Measurements from ENCODE around the gene MOSPD2. TPM values are rescaled to one million over a fixed set of nuclear protein-coding genes. Genes with fewer than 3 reads are reported as not detected.

Gene MOSPD2
- total RNA-seq, 1 experiment from 2014 or later = 6.4 TPM

- H3T11ph ChIP-seq (ENCODE audit: low read length) = no peak overlapping the region
- no peak for DNase-seq
- H2AK5ac ChIP-seq (ENCODE audit: insufficient read length, low read length) = no peak overlapping the region
- H2BK12ac ChIP-seq (ENCODE audit: insufficient read length, low read depth, low read length) = no peak overlapping the region
- no peak overlapping the region for H4K8ac ChIP-seq (replicated peaks; ENCODE audit: insufficient read length, low read depth, low read length)
- H3K27me3 Mint-ChIP-seq (ENCODE audit: low read depth) = no peaks in the 10 kb centered on the region
- H4K5ac ChIP-seq (ENCODE audit: insufficient read length, low read depth, low read length) = no peak overlapping the region
- H3K27me3 ChIP-seq (ENCODE audit: insufficient read depth, low read length) = no peaks in the 10 kb centered on the region
- H3K14ac ChIP-seq (ENCODE audit: insufficient read depth, low read length) = no peak overlapping the region
- no peak overlapping the region for H3K4me3 Mint-ChIP-seq
- H3K79me2 ChIP-seq (ENCODE audit: insufficient read depth, low read length) = no peaks in the 10 kb centered on the region; the same call in 1 of the 2 replicates
- TF ChIP-seq, protein P1, sequence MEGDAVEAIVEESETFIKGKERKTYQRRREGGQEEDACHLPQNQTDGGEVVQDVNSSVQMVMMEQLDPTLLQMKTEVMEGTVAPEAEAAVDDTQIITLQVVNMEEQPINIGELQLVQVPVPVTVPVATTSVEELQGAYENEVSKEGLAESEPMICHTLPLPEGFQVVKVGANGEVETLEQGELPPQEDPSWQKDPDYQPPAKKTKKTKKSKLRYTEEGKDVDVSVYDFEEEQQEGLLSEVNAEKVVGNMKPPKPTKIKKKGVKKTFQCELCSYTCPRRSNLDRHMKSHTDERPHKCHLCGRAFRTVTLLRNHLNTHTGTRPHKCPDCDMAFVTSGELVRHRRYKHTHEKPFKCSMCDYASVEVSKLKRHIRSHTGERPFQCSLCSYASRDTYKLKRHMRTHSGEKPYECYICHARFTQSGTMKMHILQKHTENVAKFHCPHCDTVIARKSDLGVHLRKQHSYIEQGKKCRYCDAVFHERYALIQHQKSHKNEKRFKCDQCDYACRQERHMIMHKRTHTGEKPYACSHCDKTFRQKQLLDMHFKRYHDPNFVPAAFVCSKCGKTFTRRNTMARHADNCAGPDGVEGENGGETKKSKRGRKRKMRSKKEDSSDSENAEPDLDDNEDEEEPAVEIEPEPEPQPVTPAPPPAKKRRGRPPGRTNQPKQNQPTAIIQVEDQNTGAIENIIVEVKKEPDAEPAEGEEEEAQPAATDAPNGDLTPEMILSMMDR (conservative IDR thresholded peaks at IDR 0.05) = no peak
- no peaks in the 10 kb centered on the region for H3K4me1 ChIP-seq (ENCODE audit: insufficient read depth, low read length)
- H4K91ac ChIP-seq (ENCODE audit: insufficient read length, low read depth, low read length) = no peak overlapping the region
- H3K79me1 ChIP-seq (ENCODE audit: insufficient read depth, low read depth, low read length, poor library complexity, severe bottlenecking) = no peaks in the 10 kb centered on the region
- no peaks in the 10 kb centered on the region for H4K20me1 ChIP-seq (ENCODE audit: control insufficient read depth, insufficient read depth, insufficient read length)
- no peak overlapping the region for H3K27ac Mint-ChIP-seq
- H3K4me2 ChIP-seq (ENCODE audit: insufficient read depth, insufficient read length, low read length) = no peak overlapping the region
- WGBS (ENCODE audit: extremely low coverage, insufficient read length, low lambda C conversion rate) = no CpG with 5 or more reads among the region's 1 CpG
- H3K4me1 Mint-ChIP-seq = peaks cover 2 to 5% of the 10 kb centered on the region in 2 experiments; a peak in 3 of 4 replicates
- H2BK5ac ChIP-seq (ENCODE audit: insufficient read length, low read length) = no peak overlapping the region
- H3K9ac ChIP-seq (ENCODE audit: extremely low read depth, insufficient read length, low read length) = no peak overlapping the region
- H3K9me3 Mint-ChIP-seq = peaks cover 56 to 59% of the 10 kb centered on the region in 2 experiments
- no peak overlapping the region for H2BK15ac ChIP-seq (ENCODE audit: low read depth, low read length)
- no peak overlapping the region for H2BK20ac ChIP-seq (ENCODE audit: low read depth, low read length, poor library complexity, severe bottlenecking)
- H3K23me2 ChIP-seq (ENCODE audit: insufficient read length, low read depth, low read length, poor library complexity, severe bottlenecking) = no peaks in the 10 kb centered on the region
- H2BK120ac ChIP-seq (ENCODE audit: low read depth, low read length, poor library complexity, severe bottlenecking) = no peak overlapping the region
- no peak overlapping the region for H2AFZ ChIP-seq (ENCODE audit: low read length)
- no peaks in the 10 kb centered on the region for H3K9me3 ChIP-seq (ENCODE audit: control insufficient read depth, low read depth, low read length)
- H3K56ac ChIP-seq (ENCODE audit: insufficient read length, low read depth, low read length) = no peak overlapping the region
- H3K36me3 Mint-ChIP-seq (ENCODE audit: insufficient read depth in 1 of 3, low read depth in 3 of 3) = peaks cover 26 to 30% (median 29%) of the 10 kb centered on the region in 3 experiments
- no peak overlapping the region for H3K4ac ChIP-seq (ENCODE audit: low read depth, low read length)
- H3K27ac ChIP-seq (ENCODE audit: insufficient read length, low read depth, low read length) = no peak overlapping the region
- H3K23ac ChIP-seq (ENCODE audit: insufficient read length, low read depth, low read length) = no peak overlapping the region
- H3K18ac ChIP-seq (ENCODE audit: insufficient read length, low read depth, low read length) = no peak overlapping the region
These were observed 8.6 kb upstream of the MOSPD2 start for GRCh38 chrX:14864631-14865030.

Measured in H9 (cell line).